MM.1S (cell line): Measurements from ENCODE around the gene GADD45B.
A peak's percentile ranks its signal among the peaks of the same experiment; 100 is the strongest.

Experiments
- CTCF ChIP-seq: fragments of 300-600 bp; sonication (generic); IDR thresholded peaks from 2 replicates; pipeline ENCODE4 v1.5.1; 2016; ENCODE audit warnings: antibody characterized with exemption, low read length, mixed read lengths
- EZH2phosphoT487 ChIP-seq: fragments of 300-600 bp; sonication (generic); IDR thresholded peaks from 2 replicates; pipeline ENCODE4 v1.6.1; 2018; ENCODE audit warnings: antibody characterized with exemption, low read length

GRCh38 chr19:2479556-2480194 lies 3.7 kb downstream of the GADD45B start:
- peak; percentile 56 for TF ChIP-seq CTCF
- TF ChIP-seq EZH2phosphoT487, result no peak
